Hepatocyte (in vitro differentiated cells): ENCODE results near the gene PCBD2.
"Not testable (repeated sequence)": the region's sequence is repeated elsewhere in the genome, so short reads cannot be mapped to it uniquely, and the experiment has no call there.

Experiments used
- EZH2 ChIP-seq: fragments of 200-600 bp; sonication (generic); IDR thresholded peaks from 2 replicates; pipeline ENCODE4 v1.6.1; 2016; ENCODE audit warnings: antibody characterized with exemption, mild to moderate bottlenecking, borderline replicate concordance
- TF ChIP-seq, protein P1 (sequence below): fragments of 200-600 bp; sonication (generic); IDR thresholded peaks from 2 replicates; pipeline ENCODE4 v1.5.1; 2016; ENCODE audit warnings: antibody characterized with exemption, mild to moderate bottlenecking; ENCODE audit not compliant: poor library complexity

GRCh38 chr5:134910752-134911151, 5.8 kb downstream of the PCBD2 start:
- TF ChIP-seq, protein P1, sequence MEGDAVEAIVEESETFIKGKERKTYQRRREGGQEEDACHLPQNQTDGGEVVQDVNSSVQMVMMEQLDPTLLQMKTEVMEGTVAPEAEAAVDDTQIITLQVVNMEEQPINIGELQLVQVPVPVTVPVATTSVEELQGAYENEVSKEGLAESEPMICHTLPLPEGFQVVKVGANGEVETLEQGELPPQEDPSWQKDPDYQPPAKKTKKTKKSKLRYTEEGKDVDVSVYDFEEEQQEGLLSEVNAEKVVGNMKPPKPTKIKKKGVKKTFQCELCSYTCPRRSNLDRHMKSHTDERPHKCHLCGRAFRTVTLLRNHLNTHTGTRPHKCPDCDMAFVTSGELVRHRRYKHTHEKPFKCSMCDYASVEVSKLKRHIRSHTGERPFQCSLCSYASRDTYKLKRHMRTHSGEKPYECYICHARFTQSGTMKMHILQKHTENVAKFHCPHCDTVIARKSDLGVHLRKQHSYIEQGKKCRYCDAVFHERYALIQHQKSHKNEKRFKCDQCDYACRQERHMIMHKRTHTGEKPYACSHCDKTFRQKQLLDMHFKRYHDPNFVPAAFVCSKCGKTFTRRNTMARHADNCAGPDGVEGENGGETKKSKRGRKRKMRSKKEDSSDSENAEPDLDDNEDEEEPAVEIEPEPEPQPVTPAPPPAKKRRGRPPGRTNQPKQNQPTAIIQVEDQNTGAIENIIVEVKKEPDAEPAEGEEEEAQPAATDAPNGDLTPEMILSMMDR = not testable (repeated sequence)
- TF ChIP-seq EZH2 = not testable (repeated sequence)
